GM18517 (cell line): Measurements from ENCODE around the gene TXNL1.
A peak's percentile ranks its signal among the peaks of the same experiment; 100 is the strongest.
"Not testable (repeated sequence)": the region's sequence is repeated elsewhere in the genome, so short reads cannot be mapped to it uniquely, and the experiment has no call there.

Experiments
- ATAC-seq: cut with Tn5 transposase; IDR thresholded peaks from one replicate; pipeline ENCODE4 v1.9.1; 2021; ENCODE audit warnings: mild to moderate bottlenecking, moderate library complexity; ENCODE audit not compliant: unreplicated experiment

The TXNL1 gene

DNA sequence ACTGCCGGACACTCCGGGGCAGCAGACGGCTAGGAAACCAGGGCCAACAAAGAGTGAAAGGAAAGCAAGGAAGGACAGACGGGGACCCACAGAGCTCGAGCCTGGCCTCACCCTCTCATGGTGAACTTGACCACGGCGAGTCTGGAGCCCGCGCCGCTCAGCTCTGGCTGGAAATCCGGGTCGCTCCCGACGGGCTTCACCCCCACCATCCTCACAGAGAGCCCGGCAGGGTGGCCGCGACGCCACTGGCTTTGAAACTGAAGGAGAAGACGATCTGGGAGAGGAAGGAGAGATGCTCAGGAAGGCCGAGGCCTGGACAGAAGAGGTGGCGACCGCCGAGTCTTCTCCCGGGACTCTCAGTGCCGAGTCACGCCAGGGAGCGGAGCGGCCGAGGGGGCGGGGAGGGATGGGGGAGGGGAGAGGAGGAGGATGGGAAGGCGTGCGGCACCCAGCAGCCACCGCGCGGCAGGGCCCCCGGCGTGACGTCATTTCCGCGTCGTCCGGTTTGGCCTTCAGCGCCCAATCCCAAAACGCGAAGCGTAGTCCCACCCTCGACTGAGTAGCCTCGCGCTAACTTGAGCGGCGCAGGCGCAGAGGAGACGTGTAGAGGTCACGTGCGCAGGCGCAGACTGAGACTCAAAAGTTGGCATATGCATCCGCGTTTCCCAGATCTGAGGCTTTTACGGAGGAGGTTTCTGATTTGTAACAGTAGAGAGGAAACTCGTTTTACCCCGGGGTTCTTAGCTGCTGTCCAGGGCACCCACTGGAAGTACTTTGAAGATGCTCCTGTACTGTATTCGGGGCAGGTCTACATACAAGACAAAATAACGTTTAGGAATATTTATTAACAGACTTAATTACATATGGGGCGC, at the start of gene TXNL1:
TXNL1 (minus strand) TSS at position 361 of the 872 bp plus-strand sequence; CDS start at position 209, 152 bp downstream.
- peak; percentile 90 for ATAC-seq

DNA sequence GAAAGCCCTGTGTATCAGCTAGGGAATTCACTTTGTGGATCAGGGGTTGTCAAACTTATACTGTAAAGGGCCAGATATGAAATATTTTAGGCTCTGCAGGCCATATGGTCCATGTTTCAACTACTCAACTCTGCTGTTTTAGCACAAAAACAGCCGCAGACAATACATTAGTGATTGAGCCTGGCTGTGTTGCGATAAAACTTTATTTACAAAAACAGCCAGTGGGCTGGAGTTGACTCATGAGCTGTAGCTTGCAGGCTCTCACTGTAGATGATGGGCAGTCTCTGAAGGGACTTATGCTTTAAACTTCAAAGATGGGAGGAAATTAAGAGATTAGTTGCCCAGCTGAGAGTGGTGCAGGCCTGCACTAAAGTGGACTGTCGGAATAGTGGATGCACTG, 45.9 kb upstream of the TXNL1 start:
- no peak for ATAC-seq

DNA sequence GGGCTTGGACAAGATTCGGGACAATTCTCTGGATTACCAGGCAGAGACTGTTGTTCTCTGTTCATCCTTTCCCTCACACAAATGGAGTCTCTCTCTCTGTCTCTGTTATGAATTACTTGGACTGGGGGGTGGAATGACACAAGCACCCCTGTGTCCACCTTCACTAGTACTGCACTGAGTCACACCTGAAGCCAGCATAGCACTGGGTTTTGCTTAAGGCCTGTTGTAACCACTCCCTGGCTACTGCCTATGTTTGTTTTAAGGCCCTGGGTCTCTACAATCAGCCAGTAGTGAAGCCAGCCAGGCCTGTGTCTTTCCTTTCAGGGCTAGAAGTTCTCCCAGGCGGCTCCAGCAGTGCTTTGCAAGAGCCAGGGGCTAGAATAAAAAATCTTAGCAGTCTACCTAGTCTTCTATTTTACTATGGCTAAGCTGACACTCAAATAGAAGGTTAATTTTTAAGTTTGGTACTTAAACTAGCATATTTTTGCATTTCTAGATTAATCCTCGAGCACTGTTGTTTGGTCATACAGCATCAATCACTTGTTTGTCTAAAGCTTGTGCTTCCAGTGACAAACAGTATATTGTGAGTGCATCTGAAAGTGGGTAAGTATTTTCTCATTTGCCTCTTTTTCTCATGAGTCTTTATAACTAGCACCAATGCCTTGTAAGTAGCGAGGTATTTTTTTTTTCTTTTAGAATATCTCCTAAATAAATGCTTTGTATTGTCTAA, 40.6 kb upstream of the TXNL1 start:
- ATAC-seq = no peak

DNA sequence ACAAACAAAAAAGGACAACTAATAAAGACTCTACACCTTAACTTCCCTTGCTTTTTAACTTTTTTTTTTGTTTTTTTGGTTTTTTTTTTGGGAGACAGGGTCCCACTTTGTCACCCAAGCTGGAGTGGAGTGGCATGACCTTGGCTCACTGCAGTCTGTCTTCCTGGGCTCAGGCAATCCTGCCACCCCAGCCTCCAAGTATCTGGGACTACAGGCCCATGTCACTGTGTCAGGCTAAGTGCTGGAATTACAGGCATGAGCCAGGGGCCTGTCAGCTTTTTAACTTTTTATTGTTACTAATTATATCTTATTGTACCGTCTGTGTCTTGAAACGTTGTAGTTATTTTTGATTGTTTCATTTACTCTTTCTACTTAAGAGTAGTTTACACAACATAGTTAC, 38.2 kb upstream of the TXNL1 start:
- ATAC-seq = no peak

DNA sequence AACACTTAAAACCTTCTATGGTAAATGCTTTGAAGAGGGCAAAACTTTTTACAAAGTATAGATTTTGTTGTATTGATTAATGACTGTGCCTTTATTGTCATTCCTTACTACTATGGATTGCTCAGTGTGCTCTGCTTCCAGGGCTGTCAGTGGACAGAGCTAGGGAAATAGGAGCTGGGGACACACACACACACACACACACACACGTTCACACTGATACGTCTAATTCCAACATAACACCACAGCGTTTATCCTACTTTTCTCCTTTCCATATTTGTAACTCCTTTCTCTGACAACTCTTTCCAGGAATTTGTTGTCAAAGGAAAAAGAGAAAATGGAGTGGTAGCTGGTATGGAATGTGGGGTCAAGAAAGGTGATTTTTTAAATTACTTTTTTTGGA, 34.6 kb upstream of the TXNL1 start:
- no peak for ATAC-seq

DNA sequence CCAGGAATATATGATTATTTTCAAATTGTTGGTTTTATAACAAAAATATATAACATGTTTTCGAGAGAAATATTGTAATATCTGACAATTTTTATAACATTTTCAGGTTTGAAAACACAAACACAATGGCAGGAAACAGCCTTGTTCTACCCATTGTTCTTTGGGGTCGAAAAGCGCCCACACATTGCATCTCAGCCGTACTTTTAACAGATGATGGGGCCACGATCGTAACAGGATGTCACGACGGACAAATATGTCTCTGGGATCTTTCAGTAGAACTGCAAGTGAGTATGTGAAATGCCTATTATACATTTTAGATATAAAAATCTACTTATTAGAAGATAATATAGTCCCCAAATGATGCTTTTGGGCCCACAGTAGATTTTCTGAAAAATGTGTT, 34.0 kb upstream of the TXNL1 start:
- ATAC-seq = no peak

DNA sequence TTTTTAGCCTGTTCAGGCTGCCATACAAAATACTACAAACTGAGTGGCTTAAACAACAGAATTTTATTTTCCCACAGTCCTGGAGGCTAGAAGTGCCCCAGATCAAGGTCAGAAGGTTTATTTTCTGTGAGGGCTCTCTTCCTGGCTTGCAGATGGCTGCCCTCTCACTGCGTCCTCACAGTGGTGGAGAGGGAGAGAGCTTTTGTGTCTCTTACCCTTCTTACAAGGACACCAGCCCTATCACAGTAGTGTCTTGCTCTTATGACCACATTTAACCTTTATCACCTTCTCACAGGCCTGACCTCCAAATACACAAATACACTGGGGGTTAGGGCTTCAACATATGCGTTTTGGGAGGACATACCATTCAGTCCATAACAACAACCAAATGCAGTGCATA, 24.5 kb upstream of the TXNL1 start:
- ATAC-seq = no peak

DNA sequence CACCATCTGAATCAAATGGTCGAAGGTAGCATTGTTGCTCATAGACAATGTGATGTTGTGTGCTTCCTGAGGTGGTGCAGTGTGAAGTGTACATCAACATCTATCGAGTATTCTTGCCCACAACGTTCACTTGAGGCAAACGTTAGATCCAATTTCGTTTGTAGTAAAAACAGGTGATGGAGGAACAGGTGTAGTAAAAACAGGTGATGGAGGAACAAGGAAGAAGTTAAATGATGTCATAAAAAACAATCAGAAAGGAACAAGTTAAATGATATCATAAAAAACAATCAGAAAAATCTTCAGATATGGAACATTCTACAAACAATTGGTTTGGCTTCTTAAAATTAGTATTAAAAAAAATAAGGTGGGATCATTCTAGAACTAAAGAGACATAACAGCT, 24.1 kb upstream of the TXNL1 start:
- no peak for ATAC-seq

DNA sequence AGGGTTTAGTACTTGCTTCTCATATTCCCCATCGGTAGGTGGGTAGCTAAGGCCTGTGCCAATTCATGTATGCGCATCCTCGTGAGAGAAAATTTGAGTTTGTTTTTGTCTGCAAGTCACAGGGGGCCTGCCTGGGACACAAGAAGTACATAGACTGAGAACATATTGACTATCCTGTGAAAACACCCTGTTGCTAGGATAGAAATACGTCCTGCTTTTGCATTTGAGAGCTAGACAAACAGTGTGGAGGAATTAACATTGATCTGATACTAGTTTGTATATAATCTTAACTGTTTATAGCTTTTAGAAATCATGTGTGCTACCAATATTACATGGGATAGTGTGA, 23.6 kb upstream of the TXNL1 start:
- no peak for ATAC-seq

DNA sequence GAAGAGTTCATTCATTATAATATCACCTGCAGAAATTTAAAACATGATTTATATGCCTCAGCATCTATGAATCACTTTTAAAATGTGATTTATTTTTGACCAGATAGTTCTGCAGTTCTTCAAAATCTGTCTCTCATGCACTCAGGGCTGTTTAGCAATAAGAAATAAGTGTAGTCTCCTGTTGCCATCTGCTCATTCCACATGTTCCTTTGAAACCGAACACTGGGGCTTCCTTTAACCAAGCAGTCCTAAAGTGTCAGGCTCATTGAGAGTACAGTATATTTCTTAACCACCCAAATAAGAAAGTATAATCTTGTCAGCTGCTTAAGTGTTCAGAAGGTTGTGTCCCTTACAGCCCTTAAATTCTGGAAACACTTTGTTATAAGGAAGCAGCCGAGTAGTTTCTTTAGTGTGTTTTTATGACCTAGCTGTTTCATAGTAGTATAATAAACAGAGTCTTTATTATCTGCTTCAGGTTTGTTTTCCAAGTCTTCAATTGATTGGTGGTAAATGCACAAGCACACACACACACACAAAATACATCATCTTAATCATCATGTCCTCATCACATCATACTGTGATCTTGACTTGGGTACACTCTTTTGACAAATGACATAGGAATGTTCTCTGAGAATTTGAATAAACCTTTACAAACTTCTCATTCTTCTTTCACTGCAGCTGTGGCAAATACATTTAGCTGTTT, 23.1 kb upstream of the TXNL1 start:
- ATAC-seq = no peak

DNA sequence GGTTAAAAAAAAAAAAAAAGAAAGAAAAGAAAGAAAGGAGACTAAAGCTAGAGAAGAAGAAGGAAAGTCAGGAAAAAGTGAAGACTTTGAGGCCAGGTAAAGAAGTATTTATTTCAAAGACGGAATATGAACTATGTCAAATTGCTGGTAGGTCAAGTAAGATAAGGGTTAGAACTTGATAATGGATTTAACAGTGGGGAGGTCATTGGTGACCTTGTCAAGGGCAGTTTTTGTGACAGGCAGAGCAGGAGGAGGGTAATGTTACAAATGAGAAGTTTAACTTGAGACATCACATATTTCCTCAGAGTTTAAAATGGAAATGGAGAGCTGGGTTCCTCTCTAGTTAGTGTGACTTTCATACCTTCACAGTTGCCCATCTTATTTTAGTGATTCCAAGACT, 22.3 kb upstream of the TXNL1 start:
- no peak for ATAC-seq

DNA sequence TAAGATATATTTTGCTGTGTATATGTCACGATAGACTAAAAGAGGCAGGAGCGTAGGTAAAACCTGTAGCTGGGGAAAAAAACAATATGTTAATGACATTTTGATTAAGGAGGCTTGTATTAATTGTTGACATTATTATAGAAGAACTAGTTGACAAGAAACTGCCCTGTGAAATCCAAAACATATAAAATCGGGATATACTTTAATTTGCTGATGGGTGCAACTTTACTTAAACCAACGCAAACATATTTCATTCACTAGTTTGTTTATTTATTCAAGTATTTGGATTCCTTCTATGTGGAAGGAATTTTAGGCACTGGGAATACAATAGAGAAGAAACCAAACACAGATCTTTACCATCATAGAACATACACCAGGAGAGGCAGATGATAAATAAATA, 20.7 kb upstream of the TXNL1 start:
- no peak for ATAC-seq

DNA sequence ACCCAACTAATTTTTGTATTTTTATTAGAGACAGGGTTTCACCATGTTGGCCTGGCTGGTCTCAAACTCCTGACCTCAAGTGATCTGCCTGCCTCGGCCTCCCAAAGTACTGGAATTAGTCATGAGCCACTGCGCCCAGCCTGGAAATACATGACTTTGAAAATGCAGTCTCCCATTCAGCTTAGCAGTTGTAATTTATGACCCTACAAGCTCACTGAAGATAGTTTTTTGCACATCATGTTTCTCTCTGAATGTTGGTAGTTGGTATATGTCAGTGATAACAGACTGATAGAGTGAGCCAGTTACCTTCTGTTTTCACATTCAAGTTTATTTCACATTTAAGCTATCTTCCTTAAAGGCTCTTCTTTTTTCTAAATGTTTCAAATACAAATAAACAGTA, 19.9 kb upstream of the TXNL1 start:
- ATAC-seq = no peak

DNA sequence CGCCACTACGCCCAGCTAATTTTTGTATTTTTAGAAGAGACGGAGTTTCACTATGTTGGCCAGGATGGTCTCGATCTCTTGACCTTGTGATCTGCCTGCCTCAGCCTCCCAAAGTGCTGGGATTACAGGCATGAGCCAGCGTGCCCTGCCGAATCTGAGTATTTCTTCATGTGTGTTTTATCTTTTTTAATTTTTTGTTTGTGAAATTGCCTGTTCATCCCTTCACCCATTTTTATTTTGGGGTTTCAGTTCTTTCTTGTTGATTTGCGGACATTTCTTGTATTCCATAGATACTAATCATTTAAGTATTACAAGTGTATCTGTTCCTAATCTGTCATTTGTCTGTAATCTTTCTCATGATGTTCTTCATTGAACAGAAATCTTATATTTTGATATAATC, 15.9 kb upstream of the TXNL1 start:
- ATAC-seq = not testable (repeated sequence)

DNA sequence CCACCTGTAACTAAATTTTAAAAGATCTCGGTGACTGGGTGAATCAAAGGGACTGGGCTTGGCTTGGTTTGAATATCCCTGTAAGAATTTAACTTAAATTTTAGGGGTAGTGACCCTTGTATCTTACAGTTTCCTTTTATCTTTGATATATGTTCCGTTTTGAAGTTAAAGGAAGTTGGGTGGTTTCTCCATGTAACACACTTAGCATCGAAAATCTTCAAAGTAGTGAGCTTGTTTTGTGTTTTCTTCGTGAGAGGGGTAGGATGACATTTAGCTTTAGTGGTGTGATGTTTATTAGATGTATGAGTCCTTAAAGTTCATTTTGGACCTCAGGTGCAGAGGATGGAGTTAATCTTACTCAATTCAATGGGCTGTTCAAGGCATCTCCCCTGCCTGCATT, 14.4 kb upstream of the TXNL1 start:
- ATAC-seq = no peak

DNA sequence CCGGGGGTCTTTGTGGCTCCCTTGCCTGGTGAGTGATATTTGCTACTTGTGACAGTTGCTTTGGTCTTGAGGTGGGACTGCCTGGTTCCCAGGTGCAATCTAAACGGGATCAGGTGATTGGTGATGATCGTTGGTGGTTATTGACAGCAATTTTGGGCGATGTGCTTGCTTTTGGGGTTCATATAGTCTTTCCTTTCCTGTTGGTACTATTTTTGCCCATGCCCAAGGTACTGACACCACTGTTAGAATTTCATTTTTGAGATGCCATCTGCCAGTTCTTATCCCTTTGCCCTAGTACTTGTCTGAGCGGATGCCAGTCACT, 13.3 kb upstream of the TXNL1 start:
- ATAC-seq = no peak

DNA sequence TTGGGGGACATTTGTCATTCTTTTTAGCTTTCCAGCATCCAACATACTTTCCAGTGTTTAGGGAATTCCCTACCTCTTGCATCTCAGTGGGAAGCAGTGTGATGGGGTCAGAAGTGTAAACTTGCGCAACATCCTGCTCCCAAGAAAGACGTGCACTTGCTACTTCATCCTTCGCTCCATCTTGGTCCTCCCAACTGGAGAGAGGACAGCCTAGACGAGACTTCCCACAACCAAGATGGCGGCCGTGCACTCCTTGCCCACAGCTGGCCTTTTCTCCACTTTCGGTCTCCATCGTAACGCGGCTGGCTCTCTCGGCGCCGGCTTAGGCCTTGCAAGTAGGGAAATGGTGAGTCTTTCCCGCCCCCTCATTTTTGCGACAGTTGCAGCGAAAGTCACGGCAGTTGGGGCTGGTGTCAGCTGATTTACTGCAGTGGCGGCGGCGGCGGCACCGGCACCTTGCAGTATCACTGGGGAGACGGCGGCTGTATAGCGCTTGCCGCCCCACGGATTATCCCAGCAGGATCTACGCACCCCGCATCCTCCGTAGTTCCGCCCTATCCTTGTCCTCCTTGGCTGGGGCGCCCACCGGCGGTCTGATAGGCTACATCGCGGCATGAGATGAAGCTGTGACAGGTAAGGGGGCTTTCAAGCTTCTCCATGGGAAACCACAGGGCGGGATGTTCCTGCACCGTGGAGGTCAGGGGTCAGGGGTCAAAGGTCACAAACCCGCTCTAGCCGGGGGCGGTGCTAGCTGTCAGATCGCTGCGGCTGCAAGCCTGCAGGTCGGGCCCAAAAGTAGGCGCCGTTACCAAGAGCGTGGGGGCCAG, 12.8 kb upstream of the TXNL1 start, which contains the start of gene WDR7:
WDR7 (plus strand) TSS at position 416 of the 827 bp plus-strand sequence. CDS start 21,157 bp downstream, outside the sequence.
- ATAC-seq = peak; percentile 98

DNA sequence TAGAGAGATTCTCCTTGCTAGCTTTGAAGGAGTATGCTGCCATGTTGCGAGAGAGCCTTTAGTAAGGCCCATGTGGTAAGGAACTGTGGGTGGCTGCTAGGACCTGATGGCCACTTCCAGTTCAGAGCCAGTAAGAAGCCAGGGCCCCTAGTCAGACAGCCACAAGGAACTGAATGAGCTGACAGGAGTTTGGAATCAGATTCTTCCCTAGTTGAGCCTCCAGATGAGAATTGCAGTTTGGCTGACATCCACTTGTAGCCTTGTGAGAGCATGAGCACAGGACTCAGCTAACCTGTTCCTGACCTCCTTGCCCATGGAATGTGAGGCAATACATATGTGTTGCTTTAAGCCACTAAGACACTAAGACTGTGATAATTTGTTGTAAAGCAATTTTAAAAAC, 11.6 kb upstream of the TXNL1 start:
- ATAC-seq = no peak

DNA sequence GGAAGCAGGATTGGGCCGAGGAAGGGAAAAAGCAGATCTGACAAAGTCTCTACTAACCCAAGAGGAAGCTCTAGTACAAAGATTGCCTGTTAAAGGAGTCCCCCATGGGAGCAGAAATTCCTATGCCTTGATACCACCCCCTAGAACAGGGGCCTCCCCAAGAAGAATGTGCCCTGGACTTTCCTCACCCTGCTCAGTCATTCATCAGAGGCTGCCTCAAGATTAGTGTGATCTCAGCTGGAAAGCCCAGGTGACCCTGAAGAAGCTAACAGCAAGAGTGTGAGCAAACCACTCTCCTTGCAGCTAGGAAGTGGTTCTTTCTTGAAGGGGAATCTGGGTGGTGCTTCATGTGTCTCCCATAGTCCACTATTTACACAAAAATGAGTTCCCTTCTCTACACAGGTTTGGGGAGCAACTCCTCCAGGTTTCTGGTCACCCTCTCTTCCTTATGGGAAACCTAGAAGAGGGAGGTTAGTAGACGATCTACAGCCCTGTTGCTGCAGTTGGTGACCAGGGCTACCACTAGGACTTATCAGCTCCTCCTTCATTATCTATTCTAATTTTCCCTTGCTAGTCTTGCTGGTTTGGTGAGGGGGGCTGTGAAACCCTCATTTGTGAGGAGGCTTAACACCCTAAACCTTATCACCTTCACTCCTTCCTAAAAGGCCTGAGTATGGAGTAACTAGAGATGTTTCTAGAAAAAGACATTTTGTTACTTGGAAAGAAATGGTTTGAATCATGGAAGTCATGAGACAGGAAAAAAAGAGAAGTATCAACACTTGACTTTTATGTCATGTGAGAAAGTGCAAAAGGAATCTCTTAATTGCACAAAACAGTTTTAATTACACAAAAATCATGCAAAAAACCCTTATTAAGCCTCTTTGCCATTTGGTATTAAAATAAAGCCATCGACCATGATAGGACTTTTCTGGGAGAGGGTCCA, 9.8 kb upstream of the TXNL1 start:
- no peak for ATAC-seq

DNA sequence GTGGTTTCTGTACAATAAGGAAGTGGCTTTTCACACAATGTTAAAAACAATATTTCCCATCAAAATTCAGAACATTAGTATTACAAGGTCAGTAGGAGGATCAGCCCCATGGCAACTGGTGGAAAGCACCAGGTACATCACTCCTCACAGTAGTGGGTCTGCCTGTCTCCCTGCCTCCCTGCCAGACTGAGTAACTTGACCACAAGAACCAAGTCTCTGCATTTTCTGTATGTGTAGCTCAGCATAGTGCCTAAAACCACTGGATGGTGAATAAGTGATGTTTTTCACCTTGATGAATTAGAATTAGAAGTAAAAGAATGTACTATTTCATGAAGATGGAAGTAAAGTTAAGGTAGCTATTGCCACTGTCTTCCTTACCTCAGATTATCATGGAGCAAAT, 8.7 kb upstream of the TXNL1 start:
- no peak for ATAC-seq
